Activated CD8-positive, alpha-beta memory T cell treated with anti-CD3 and anti-CD28 coated beads, Interleukin-2, amount 10 ng/mL, durations not matched to agents 7 days and 5 days (primary cell): ENCODE results near the gene POLDIP3. TPM values are rescaled to one million over a fixed set of nuclear protein-coding genes. Genes with fewer than 3 reads are reported as not detected.
A peak's percentile ranks its signal among the peaks of the same experiment; 100 is the strongest.
"Not testable (repeated sequence)": the region's sequence is repeated elsewhere in the genome, so short reads cannot be mapped to it uniquely, and the experiment has no call there.

ENCODE experiments used
- ATAC-seq: fragments of 150-1000 bp; cut with Tn5 transposase; one replicate; pipeline ENCODE4 v1.10.0; 2021; ENCODE audit warnings: moderate library complexity
- CTCF ChIA-PET: fragments of 350-600 bp; sonication (Branson Sonifier 250); formaldehyde crosslinking; loops from one replicate; lab custom pipeline; 2021; ENCODE audit warnings: antibody characterized with exemption; lab: Charles Lee
- DNase-seq: peaks from one replicate; pipeline ENCODE4 v3.0.0-alpha.2; 2020
- H3K27ac Mint-ChIP-seq: one replicate; pipeline ENCODE4 v1.8.0; 2021; ENCODE audit warnings: mild to moderate bottlenecking, mixed read lengths
- H3K27me3 Mint-ChIP-seq: one replicate; pipeline ENCODE4 v1.8.0; 2021; ENCODE audit warnings: mixed read lengths
- H3K36me3 Mint-ChIP-seq: one replicate; pipeline ENCODE4 v1.8.0; 2021; ENCODE audit warnings: mild to moderate bottlenecking, mixed read lengths
- H3K4me1 Mint-ChIP-seq: one replicate; pipeline ENCODE4 v1.8.0; 2021; ENCODE audit warnings: mixed read lengths
- H3K4me3 Mint-ChIP-seq: one replicate; pipeline ENCODE4 v1.8.0; 2021; ENCODE audit warnings: mild to moderate bottlenecking, moderate library complexity, mixed read lengths
- H3K9me3 Mint-ChIP-seq: one replicate; pipeline ENCODE4 v1.8.0; 2022; ENCODE audit warnings: low read depth, mixed read lengths
- total RNA-seq, 2 experiments: library from RNA; stranded (reverse); gene quantifications; one replicate each; pipeline ENCODE4 v1.2.3, GENCODE V29; 2021

Gene POLDIP3
- total RNA-seq, 2 experiments from 2014 or later, result 81.8 to 82.7 TPM

DNA sequence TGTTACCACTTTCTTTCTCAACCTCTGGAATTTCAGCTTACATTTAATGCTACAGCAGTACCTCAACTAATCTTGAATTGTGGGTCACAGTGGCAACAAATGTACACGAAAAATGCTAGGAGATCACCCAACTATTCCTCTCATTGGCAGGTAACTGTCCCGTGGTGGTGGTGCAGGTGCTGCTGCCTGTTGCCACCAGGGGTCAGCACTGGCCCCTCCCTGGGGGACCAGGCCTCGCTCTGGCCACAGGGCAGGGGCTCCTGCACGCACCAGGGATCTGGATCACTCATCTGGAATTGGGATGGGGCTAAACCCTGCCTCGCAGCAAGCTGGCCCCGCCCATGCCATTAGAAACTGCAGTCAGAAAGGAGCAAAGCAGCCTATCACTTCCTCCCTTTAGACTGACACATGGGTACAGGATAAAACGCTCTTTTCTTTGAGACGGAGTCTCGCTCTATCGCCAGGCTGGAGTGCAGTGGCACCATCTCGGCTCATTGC is 6.9 kb upstream of the POLDIP3 start:
- ATAC-seq, result peak; percentile 69
- no peaks in the 10 kb centered on the region for H3K9me3 Mint-ChIP-seq
- CTCF ChIA-PET, result interaction anchor here (0.6 to 2.0 kb wide), 14 partner anchors 8 to 358 kb away, joined by 3 to 9 read pairs (median 4); no protein-coding TSS in a partner anchor
- H3K4me3 Mint-ChIP-seq, result no peak overlapping the region
- H3K36me3 Mint-ChIP-seq, result peaks cover 3% of the 10 kb centered on the region
- no peak overlapping the region for H3K27ac Mint-ChIP-seq
- no peaks in the 10 kb centered on the region for H3K27me3 Mint-ChIP-seq
- H3K4me1 Mint-ChIP-seq, result peaks cover 7% of the 10 kb centered on the region
- peak; percentile 70 for DNase-seq

DNA sequence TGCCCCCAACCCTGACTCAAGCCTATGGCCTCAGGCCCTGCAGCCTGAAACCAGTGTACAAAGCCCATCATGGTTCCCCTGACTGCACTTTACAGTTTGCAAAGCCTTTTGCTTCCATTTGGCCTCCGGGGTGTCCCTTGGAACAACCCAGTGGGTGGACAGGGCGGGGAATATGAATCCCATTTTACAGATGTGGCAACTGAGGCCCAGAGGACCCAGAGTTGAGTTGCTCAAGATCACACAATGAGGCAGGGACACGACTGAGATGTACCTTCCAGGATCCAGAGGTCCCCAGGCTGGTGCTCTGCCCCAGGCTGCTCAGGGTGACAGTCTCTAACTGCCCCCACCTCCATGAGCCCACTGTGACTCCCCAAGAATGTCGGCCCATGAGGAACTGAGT is 5.4 kb upstream of the POLDIP3 start:
- CTCF ChIA-PET, result no interaction called here
- H3K4me3 Mint-ChIP-seq, result no peak overlapping the region
- H3K4me1 Mint-ChIP-seq, result peaks cover 17% of the 10 kb centered on the region
- no peaks in the 10 kb centered on the region for H3K9me3 Mint-ChIP-seq
- ATAC-seq (no peak), DNase-seq (no peak)
- peaks cover 2% of the 10 kb centered on the region for H3K36me3 Mint-ChIP-seq
- no peaks in the 10 kb centered on the region for H3K27me3 Mint-ChIP-seq
- no peak overlapping the region for H3K27ac Mint-ChIP-seq

DNA sequence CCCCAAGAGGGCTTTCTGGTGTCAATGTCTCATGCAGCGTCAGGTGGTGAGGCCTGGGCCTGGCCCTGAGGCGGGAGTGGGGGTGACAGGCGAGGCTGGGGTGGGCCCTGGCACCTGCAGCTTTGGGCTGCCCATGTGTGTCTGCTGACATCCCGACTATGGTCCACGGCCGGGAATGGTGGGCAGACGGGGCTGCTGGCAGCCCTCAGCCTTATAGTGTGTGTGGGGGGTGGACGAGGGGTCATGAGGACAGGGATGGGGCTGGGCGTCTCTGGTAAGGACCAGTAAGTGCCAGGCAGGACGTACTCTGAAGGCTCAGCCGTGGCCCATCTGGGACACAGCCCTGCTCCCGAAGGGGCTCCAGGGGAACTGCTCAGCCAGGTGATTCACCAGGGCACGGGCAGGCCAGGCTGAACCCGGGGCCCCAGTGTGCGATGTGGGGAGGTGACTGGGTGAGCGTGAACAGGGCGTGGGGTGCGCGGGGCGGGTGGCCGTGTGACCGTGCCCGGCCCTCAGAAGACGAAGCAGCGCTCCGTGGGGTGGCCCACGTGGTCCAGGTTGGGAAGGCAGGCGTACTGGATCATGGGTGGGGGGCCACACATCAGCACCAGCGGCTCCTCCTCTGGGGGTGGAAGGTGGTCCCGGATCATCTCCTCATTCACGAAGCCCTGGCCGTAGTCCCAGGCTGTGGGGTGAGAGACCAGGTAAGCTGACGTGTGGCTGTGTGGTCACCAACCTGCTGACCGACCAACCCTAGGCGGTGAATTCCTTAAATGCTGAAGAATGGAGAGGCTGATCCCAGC is 4.8 kb upstream of the POLDIP3 start:
- Mint-ChIP-seq H3K27me3 (no peaks in the 10 kb centered on the region), H3K36me3 (peaks cover 2% of the 10 kb centered on the region), H3K9me3 (no peaks in the 10 kb centered on the region), H3K27ac (no peak overlapping the region), H3K4me1 (peaks cover 17% of the 10 kb centered on the region), H3K4me3 (no peak overlapping the region)
- no peak for ATAC-seq
- DNase-seq, result no peak
- CTCF ChIA-PET, result no interaction called here

DNA sequence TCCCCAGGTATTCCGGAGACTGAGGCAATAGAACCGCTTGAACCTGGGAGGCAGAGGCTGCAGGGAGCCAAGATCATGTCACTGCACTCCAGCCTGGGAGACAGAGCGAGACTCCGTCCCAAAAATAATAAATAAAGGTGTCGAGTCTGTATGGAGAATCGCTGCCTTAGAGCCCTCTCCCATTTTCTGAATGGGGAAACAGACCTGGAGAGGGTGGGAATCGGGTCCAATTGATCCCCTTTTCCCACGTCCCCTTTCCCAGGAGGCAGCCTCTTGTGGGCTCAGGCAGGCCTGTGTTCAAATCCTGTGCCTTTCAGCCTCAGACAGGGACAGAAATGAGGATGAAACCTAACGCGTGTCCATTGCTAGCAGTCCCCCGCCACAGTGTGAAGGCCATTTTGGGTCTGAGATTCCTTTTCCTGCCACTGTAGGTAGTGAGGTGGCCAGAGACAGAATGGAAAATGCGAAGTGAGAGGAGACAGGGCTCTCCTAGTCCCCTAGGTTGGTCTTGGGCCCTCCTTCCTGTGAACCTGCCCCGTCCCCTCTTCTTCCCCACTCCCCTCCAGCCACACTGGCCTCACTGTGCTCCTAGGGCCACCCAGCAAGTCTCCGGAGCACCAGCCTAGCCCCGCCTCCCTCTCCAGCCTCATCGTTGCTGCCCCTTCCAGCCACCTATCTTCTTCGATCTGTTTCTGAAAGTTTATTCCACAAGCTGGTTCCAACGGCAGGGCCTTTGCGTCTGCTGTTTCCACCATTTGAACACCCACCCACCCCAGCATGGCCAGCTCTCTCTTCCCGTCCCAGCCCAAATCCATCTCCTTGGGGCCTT is 2.7 kb upstream of the POLDIP3 start:
- Mint-ChIP-seq H3K9me3 (no peaks in the 10 kb centered on the region), H3K27ac (peak overlapping the region; percentile 49), H3K36me3 (peaks cover 11% of the 10 kb centered on the region), H3K4me1 (peaks cover 31% of the 10 kb centered on the region), H3K4me3 (no peak overlapping the region), H3K27me3 (no peaks in the 10 kb centered on the region)
- ATAC-seq (no peak), DNase-seq (no peak)
- CTCF ChIA-PET, result no interaction called here

DNA sequence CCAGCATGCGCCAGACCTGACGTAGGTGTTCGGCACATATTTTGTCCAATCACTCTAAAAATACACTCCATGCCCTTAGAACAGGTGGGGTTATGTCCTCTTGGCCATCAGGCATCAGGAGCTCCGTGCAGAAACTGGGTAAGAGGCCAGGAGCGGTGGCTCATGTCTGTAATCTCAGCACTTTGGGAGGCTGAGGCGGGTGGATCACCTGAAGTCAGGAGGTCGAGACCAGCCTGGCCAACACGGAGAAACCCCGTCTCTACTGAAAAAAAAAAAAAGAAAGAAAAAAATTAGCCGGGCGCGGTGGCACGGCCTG is 1.1 kb upstream of the POLDIP3 start:
- ATAC-seq, H3K27me3 Mint-ChIP-seq, DNase-seq, H3K9me3 Mint-ChIP-seq: not testable (repeated sequence)
- Mint-ChIP-seq H3K36me3 (peaks cover 20% of the 10 kb centered on the region), H3K4me1 (peaks cover 44% of the 10 kb centered on the region), H3K27ac (peak overlapping the region; percentile 99), H3K4me3 (peak overlapping the region; percentile 91)
- CTCF ChIA-PET, result interaction anchor here (1.5 kb wide), 2 partner anchors 252 to 474 kb away, joined by 4 read pairs; no protein-coding TSS in a partner anchor

DNA sequence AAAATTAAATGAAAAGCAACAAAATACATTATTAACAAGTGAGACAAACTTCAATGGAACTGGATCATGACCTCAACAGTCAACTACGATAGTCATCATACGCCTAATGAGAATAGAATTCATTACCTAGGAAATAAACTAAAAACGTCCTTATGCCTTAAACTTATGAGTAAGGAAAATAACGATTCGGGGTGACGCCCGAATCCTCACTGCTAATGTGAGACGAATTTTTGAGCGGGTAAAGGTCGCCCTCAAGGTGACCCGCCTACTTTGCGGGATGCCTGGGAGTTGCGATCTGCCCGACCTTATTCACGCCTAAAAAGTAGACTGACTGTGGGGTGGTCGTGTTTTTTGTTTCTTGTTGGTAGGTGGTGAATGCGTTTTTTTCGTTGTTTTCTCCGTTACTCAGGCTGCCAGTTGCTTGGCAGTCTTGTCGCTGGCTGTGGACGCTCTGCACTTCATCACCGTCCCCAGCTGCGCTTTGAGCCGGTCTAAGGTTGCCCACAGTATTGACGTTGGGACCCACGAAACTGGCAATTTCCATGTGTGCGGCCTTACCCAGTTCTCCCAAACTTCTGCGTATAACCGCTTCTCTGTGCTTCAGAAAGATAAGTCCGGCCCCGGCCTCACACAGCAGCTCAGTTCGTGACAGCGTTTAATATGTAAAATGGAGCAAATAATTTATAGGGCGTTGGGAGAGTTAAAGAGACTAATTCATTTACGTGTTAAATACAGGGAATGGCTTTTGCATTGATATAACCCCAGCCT is 593 bp upstream of the POLDIP3 start:
- Mint-ChIP-seq H3K4me1 (peaks cover 50% of the 10 kb centered on the region), H3K9me3 (no peaks in the 10 kb centered on the region), H3K27ac (peak overlapping the region; percentile 99), H3K4me3 (peak overlapping the region; percentile 91), H3K27me3 (no peaks in the 10 kb centered on the region), H3K36me3 (peaks cover 22% of the 10 kb centered on the region)
- ATAC-seq (peak; percentile 77), DNase-seq (peak; percentile 97)
- CTCF ChIA-PET, result interaction anchor here (1.5 kb wide), 3 partner anchors 34 to 475 kb away, joined by 4 read pairs; partner anchors contain the start of gene CYB5R3

DNA sequence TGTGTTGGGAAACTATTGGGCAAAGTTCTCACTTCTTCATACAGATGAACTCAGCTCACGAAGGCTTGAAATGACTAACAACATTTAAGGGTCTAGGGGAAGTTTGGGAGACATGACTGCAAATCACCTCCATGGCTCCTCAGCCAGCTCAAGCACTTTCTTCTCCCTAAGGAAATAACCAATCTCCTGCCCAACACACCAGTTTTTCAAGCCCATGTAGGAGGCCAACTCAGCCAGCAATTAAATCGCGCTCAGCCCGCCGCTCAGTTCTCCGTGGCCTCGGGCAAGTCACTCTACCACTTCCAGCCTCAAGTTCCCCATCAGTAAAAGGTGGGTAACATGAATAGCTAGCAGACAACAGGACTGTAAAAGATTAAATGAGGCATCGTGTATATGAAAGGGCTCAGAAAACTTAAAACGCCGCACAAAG is 796 bp downstream of the POLDIP3 start:
- peaks cover 25% of the 10 kb centered on the region for H3K36me3 Mint-ChIP-seq
- peak overlapping the region; percentile 91 for H3K4me3 Mint-ChIP-seq
- peak overlapping the region; percentile 95 for H3K27ac Mint-ChIP-seq
- H3K9me3 Mint-ChIP-seq, result no peaks in the 10 kb centered on the region
- CTCF ChIA-PET, result interaction anchor here (0.6 to 1.5 kb wide), 5 partner anchors 25 to 441 kb away, joined by 3 to 4 read pairs (median 3); partner anchors contain the start of gene CYB5R3
- ATAC-seq (no peak), DNase-seq (peak; percentile 60)
- H3K27me3 Mint-ChIP-seq, result no peaks in the 10 kb centered on the region
- peaks cover 57% of the 10 kb centered on the region for H3K4me1 Mint-ChIP-seq

DNA sequence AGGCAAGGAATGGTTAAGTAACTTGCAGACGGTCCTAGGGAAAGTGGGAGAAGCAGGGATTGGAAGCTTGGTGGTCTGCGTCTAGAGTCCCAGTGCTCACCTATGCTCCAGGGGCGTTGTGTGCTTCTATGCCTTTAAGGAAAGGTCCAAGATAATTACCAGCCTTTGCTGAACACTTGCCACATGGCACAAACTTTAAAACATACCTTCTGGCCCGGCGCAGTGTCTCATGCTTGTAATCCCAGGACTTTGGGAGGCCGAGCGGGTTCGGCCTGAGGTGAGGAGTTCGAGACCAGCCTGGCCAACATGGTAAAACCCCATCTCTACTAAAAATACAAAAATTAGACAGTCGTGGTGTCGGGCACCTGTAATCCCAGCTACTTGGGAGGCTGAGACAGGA is 2.3 kb downstream of the POLDIP3 start:
- peaks cover 31% of the 10 kb centered on the region for H3K36me3 Mint-ChIP-seq
- DNase-seq, result no peak
- H3K27me3 Mint-ChIP-seq, result no peaks in the 10 kb centered on the region
- no peak overlapping the region for H3K4me3 Mint-ChIP-seq
- H3K9me3 Mint-ChIP-seq, result no peaks in the 10 kb centered on the region
- CTCF ChIA-PET, result interaction anchor here (1.1 kb wide), 1 partner anchor 23 kb away, joined by 3 read pairs; no protein-coding TSS in a partner anchor
- H3K4me1 Mint-ChIP-seq, result peaks cover 52% of the 10 kb centered on the region
- no peak for ATAC-seq
- no peak overlapping the region for H3K27ac Mint-ChIP-seq

DNA sequence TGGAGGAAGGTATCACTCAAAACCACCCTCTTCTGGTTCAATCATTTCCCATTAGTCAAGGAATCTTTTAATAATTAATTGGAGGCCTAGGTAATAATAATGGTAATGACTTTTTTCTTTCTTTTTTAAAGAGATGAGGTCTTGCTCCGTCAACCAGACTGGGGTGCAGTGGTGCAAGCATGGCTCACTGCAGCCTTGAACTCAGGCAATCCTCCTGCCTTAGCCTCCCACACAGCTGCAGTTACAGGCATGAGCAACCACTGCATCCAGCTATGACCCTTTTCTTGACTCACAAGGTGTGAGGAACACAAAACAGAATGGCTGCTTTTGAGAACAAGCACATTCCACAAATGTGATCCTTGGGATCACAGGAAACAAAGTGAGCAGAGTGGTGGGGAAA is 3.6 kb downstream of the POLDIP3 start:
- Mint-ChIP-seq H3K36me3 (peaks cover 33% of the 10 kb centered on the region), H3K4me3 (no peak overlapping the region), H3K9me3 (no peaks in the 10 kb centered on the region), H3K27ac (no peak overlapping the region), H3K27me3 (no peaks in the 10 kb centered on the region), H3K4me1 (peaks cover 51% of the 10 kb centered on the region)
- CTCF ChIA-PET, result interaction anchor here (1.5 to 1.6 kb wide), 2 partner anchors 9 to 10 kb away, joined by 3 read pairs; no protein-coding TSS in a partner anchor
- ATAC-seq, result no peak
- no peak for DNase-seq

DNA sequence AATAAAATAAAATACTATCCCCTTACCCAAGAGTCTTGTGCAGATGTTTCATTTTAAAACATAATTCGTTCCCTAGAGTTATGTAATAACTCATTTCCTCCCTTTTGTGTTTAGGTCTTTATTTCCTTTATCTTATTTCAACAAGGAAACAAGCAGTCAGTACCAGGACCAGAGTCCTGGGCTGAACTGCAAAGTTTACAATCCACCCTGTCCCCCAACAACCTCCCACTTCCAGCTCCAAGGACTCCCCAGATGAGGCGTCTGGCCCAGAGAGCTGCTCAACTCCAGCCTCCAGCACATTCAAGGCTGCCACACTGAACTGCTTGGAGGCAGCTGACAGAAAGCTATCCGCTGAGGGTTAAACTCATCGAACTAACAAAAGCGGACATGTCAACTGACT is 4.5 kb downstream of the POLDIP3 start:
- Mint-ChIP-seq H3K27ac (peak overlapping the region; percentile 44), H3K9me3 (no peaks in the 10 kb centered on the region), H3K36me3 (peaks cover 36% of the 10 kb centered on the region), H3K4me1 (peaks cover 44% of the 10 kb centered on the region), H3K27me3 (no peaks in the 10 kb centered on the region), H3K4me3 (no peak overlapping the region)
- ATAC-seq (no peak), DNase-seq (no peak)
- CTCF ChIA-PET, result interaction anchor here (1.5 to 1.6 kb wide), 3 partner anchors 8 to 21 kb away, joined by 3 read pairs; no protein-coding TSS in a partner anchor

DNA sequence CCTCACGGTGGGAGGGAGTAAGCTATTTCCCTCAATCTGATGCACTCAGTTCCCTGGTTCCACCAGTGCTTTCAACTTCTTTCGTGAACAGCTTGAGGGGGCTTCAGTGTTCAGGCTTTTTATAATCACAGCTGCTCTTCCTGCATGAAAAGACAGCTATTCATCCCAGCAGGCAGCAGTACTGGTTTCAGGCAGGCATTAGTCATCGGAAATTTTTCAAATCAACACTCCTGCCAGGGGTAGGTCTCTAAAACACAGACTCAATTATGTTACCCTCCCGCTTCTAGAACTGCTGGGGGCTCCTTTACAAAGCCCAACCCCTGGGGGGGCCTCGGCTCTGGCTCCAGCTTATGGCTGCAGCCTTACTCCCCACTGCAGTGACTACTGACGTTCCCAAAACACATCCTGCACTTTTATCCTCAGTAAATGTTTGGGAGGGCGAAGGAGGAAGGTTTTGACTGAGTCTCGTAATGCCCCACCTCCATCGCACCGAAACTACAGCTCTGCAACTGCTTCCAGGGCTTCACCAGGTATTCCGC is 5.8 kb downstream of the POLDIP3 start:
- peaks cover 42% of the 10 kb centered on the region for H3K4me1 Mint-ChIP-seq
- no peak for ATAC-seq
- H3K27me3 Mint-ChIP-seq, result no peaks in the 10 kb centered on the region
- DNase-seq, result no peak
- H3K36me3 Mint-ChIP-seq, result peaks cover 35% of the 10 kb centered on the region
- H3K27ac Mint-ChIP-seq, result no peak overlapping the region
- H3K4me3 Mint-ChIP-seq, result no peak overlapping the region
- CTCF ChIA-PET, result interaction anchor here (0.9 to 1.6 kb wide), 2 partner anchors 12 to 19 kb away, joined by 3 read pairs; no protein-coding TSS in a partner anchor
- no peaks in the 10 kb centered on the region for H3K9me3 Mint-ChIP-seq

DNA sequence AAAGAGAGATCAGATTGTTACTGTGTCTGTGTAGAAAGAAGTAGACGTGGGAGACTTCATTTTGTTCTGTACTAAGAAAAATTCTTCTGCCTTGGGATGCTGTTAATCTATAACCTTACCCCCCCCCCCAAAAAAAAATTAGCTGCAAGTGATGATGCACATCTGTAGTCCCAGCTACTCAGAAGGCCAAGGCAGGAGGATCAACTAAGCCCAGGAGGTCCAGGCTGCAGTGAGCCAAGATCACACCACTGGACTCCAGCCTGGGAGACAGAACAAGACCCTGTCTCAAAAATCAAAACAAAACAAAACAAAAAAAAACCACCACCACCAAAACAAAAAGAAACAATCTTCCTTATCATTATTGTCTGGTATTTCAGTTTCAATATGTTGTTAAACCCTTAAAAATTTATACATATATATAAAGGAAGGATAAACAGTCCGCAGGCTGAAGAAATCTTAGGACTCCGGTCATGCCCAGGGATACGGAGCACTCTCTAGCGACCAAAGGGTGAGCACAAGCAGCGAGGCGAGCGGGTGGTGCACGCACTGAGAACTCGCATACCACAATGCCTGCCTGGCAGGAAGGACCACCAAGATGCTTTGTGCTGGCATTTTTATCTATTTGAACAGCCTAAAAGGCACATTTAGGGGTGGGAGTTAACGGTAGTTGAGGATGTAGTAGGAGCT is 6.4 kb downstream of the POLDIP3 start:
- no peak for ATAC-seq
- CTCF ChIA-PET, result interaction anchor here (0.9 to 1.6 kb wide), 2 partner anchors 11 to 19 kb away, joined by 3 read pairs; no protein-coding TSS in a partner anchor
- peaks cover 41% of the 10 kb centered on the region for H3K4me1 Mint-ChIP-seq
- H3K4me3 Mint-ChIP-seq, result no peak overlapping the region
- no peak overlapping the region for H3K27ac Mint-ChIP-seq
- no peaks in the 10 kb centered on the region for H3K27me3 Mint-ChIP-seq
- DNase-seq, result no peak
- H3K9me3 Mint-ChIP-seq, result no peaks in the 10 kb centered on the region
- peaks cover 35% of the 10 kb centered on the region for H3K36me3 Mint-ChIP-seq
